Stimulated activated CD8-positive, alpha-beta memory T cell treated with anti-CD3 and anti-CD28 coated beads, Interleukin-15, amount 100 ng/mL, for 24 hours (primary cell): ENCODE data around the gene ALX4.

Experiments
- DNase-seq: peaks from one replicate; pipeline ENCODE4 v3.0.0-alpha.2; 2020; ENCODE audit warnings: low read depth

Gene ALX4

GRCh38 chr11:44315947-44316658 is 6.2 kb upstream of the ALX4 start:
- DNase-seq = no peak

- no peak for DNase-seq
Measured at GRCh38 chr11:44314733-44315132, 4.8 kb upstream of the ALX4 start.

GRCh38 chr11:44313761-44314489 is 4.0 kb upstream of the ALX4 start:
- no peak for DNase-seq

GRCh38 chr11:44312876-44313275 is 2.9 kb upstream of the ALX4 start:
- no peak for DNase-seq

- DNase-seq = no peak
Measured at GRCh38 chr11:44311339-44312261, 1.7 kb upstream of the ALX4 start.

GRCh38 chr11:44310463-44311272 is 729 bp upstream of the ALX4 start:
- DNase-seq = no peak

DNA sequence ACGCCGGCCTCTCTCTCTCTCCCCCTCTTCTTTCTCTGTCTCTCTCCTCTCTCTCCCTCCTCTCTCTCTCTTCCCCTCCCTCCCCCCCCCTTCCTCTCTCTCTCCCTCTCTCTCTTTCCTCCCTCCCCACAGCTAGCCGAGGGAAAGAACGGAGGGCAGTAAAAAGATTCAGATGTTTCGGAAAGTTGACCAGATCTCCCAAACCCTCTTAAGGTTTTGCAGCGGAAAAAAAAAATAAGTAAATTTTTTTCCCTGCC is 195 bp upstream of the ALX4 start:
- DNase-seq = no peak

- no peak for DNase-seq
Measured at GRCh38 chr11:44308923-44309477, 939 bp downstream of the ALX4 start.

DNA sequence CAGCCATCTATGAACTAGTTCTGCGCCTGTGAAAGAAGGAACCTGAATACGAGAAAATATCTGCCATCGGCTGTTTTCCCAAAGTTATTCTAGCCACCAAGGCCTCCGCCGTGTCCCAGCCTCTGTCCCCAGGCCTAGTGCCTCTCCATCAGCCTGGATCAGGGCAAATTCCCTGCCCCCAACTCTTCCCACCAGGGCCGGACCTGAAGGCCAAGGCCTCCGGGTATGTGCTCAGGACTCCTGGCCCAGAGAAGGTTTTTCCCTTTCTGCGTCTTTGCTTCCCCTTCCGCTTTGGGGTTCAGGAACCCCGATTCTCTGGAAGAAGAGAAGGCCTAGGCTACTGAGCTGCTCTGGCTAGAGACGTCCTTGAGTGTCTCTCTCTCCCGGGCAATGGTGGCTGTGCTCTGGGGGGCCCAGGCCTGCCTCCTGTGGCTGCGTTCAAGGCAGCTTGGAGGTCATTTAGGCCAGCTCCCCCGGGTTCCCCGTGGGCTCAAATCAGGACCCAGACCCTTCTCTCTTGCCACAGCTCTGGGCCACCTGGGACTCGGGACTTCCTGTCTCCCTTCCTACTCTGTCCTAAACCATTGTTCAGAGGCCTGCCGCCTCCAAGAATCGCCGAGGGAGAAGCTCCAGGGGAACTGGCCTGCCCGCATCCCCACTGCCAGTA is 1.6 kb downstream of the ALX4 start:
- no peak for DNase-seq

- no peak for DNase-seq
Measured at GRCh38 chr11:44307340-44308099, 2.4 kb downstream of the ALX4 start.

GRCh38 chr11:44306918-44307244 is 3.1 kb downstream of the ALX4 start:
- DNase-seq = no peak

DNA sequence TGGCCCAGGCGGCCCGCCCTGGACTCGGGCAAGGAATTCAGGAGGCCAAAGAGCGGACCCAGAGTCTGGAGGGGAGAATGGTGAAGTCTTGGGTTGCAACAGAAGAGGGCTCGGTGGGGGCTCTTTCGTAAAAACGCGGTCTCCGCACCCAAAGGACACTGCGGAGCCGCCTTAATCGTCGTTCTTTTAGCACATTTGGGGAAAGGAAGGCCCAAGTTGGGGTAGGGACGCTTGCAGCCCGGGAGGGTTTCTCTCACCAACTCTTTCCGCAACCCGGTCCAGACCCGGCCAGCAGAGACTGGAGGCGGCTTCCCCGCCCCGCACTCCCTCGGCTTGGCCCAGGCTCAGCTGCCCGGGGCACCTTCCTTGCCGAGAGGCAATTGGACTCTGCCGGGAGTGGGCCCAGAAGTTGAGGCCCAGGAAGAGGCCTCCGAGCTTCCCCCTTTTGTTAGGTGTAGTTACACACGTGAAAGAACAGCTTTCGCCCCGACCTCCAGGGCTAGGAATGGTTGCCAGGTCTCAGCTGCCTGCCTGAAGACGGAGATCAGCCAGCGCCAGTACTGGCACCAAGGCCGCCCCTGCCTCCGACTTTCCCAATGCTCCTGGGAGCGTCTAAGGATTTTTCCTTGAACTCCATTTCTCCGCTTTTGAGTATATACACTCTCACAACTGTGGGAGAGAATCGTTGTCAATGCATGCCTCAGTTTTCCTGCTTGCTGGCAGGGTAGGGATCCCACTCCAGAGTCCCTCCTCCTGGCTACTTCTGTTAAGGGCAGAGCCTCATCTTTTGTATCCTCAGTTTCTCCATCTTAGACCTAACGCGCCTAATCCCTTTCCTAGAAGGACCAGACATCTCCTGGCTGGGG is 3.7 kb downstream of the ALX4 start:
- no peak for DNase-seq

DNA sequence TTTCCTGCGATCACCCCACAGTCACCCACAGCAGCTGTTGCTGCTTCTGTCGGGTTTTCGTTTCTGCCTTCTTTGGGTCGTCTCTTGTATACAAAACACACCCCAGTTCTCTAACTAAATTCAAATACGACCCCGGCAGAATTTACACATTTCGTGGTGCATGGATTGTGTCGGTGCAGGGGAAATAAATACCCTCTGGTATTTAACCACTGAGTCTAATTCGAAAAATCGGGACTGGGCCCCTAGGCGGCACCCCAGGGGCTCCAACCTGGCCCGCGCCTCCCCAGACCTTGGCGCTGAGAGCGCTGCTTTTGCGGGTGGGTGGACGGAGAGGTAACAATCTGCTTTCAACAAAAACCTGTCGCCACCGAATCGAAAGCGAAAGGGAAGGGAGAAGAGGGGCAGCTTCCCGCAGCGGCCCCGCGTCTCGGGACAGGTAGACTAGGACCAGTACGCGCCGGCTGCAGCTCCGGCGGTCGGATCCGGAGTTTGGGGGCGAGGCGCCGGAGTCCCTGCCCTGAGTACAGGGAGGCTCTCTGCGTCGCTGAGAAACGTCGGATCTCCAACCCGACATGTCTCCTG is 4.4 kb downstream of the ALX4 start:
- DNase-seq = no peak

- DNase-seq = no peak
Measured at GRCh38 chr11:44305026-44305469, 4.9 kb downstream of the ALX4 start.

DNA sequence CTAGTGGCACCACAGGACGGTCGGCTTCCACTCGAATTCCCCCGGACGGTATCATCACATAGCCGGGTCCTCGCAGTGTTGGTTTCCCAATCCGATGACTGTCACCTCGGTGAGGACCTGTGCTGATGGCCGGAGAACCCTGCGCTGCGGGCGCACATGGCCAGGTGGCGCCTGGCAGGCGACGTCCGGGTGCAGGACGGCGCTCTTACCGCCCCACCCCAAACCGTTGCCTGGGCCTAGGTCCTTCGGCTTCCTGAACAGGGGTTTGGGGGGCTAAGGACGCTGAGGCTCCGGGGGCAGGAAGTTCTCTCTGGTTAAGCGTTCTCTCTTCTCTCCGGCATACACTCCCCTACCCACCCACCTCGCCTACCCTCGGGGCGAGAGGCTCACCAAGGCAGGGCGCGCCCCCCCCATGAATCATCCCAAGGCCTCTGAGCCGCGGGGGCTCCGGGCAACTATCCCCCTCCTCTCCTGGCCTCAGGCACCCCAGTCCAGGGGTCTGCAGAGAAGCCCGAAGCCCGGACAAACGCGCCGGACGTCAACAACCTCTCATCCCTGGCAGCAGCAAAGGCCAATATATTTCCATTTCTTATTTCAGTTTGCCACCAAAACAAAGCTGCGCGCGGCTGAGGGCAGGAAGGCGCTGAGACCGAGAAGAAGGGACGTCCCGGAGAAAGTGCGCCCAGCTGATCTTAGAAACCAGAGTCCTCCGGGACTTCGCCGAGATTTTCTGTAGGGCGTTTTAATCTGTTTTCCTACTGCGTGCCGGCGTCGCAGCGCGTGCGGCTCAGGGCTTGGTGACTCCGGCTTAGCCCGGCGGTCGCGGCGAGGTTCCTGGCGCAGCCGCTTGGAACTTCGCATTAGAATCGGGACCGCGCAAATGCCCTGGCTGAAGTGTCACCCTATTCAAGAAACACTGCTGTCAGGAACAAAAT is 5.6 kb downstream of the ALX4 start:
- DNase-seq = no peak

DNA sequence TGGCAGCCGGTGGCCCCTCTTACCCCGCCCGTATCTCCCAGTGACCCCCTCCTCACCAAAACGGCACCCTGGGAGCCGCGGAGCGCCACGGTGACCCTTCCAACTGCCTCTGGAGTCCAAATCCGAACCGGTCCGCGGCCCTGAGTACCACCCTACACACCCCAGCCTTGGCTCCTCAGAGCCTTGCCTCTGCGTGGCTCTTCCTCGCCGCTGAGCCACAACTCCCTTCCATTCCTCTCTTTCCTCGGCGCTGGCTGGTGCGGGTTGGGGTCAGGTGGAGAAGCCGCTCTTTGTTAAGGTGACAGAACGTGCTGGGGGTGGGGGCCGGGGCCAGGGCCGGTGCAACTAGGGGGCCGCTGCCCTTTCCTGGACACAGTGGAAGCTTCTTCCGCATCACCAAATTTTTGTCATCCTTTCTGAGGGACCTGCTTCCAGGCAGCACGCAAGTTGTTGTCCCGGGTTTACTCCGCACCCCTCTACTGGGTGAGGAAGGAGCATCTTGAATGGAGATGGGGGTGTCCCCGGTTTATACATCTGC is 6.5 kb downstream of the ALX4 start:
- no peak for DNase-seq

DNA sequence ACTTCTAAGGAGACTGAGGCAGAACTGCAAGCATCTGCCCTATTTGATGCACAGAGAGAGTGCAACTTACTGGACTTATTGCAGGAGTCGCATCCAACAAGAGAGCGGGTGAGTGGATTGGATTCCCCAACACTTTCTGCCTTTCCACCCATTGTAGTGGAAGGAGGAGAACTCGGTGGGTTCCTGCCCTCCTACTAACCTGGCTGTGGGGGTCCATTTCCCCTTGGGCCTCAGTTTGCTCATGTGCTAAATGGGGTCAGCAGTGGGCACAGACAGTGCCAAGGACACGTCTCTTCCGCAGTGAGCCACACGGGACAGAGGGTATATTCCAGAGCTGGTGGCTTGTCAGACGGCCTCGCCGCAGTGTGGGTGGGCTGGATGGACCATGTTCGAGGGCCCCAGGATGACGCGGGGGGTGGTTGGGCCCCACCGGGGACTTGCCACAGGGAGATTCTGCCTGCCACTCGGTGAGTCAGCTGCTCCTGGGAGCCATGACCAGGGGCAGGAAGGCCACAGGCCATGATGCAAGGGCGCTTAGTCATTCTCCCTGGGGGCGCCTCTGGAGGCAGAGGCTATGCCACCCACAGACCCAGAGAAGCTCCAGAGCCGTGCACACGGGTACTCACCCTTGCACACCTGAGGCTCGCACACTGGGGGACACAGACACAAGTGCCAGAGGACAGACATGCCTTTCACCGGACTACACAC is 8.2 kb downstream of the ALX4 start:
- no peak for DNase-seq
